Suprapubic skin (tissue), 4 donors: ENCODE data around the gene DIP2C. TPM values are rescaled to one million over a fixed set of nuclear protein-coding genes. Genes with fewer than 3 reads are reported as not detected.

Source experiments
- DNase-seq, 2 donors: peaks; one replicate each; pipeline ENCODE4 v3.0.0-alpha.2; 2019; ENCODE audit warnings: low spot score in 2 of 2
- H3K27ac ChIP-seq: fragments of 200-600 bp; sonication (generic); one replicate; pipeline ENCODE4 v1.5.1; 2019
- H3K27me3 ChIP-seq: fragments of 200-600 bp; sonication (generic); one replicate; pipeline ENCODE4 v1.5.1; 2019
- H3K36me3 ChIP-seq: fragments of 200-600 bp; sonication (generic); one replicate; pipeline ENCODE4 v1.5.1; 2019
- H3K4me1 ChIP-seq: fragments of 200-600 bp; sonication (generic); one replicate; pipeline ENCODE4 v1.5.1; 2019
- H3K4me3 ChIP-seq: fragments of 200-600 bp; sonication (generic); one replicate; pipeline ENCODE4 v1.5.1; 2019; ENCODE audit warnings: mild to moderate bottlenecking
- H3K9me3 ChIP-seq: fragments of 200-600 bp; sonication (generic); one replicate; pipeline ENCODE4 v1.5.1; 2019
- CTCF ChIP-seq, 2 donors: fragments of 200-600 bp in 1 of 2; fragments of 450-650 bp in 1 of 2; sonication (generic) in 1 of 2; IDR thresholded peaks; one replicate each; pipeline ENCODE4 v1.5.1; 2016 to 2019; ENCODE audit warnings: antibody characterized with exemption in 2 of 2, mild to moderate bottlenecking in 1 of 2, moderate library complexity in 1 of 2
- EP300 ChIP-seq: sonication (generic); formaldehyde crosslinking; IDR thresholded peaks from one replicate; pipeline ENCODE4 v1.6.1; 2017; ENCODE audit warnings: antibody characterized with exemption
- POLR2A ChIP-seq, 2 donors: fragments of 450-650 bp; IDR thresholded peaks; one replicate each; pipeline ENCODE4 v1.6.1; 2017; ENCODE audit warnings: antibody characterized with exemption in 2 of 2, mild to moderate bottlenecking in 2 of 2, moderate library complexity in 2 of 2
- POLR2AphosphoS5 ChIP-seq, 3 donors: sonication (generic); formaldehyde crosslinking; IDR thresholded peaks; one replicate each; pipeline ENCODE4 v1.6.1; 2017; ENCODE audit warnings: antibody characterized with exemption in 3 of 3
- WGBS: methylation state at CpG from one replicate; pipeline ENCODE4 v1.1.5; 2018; 5-methylcytosine and 5-hydroxymethylcytosine counted together
- total RNA-seq, 4 donors: library from RNA; depleted of rRNA; stranded (reverse); fragments of >200 nt; gene quantifications; one replicate each; pipeline ENCODE4 v1.1.0, GENCODE V29; 2016

Gene DIP2C
- total RNA-seq, 4 donors from 2014 or later = 6.7 to 23.3 (median 14.7) TPM

DNA sequence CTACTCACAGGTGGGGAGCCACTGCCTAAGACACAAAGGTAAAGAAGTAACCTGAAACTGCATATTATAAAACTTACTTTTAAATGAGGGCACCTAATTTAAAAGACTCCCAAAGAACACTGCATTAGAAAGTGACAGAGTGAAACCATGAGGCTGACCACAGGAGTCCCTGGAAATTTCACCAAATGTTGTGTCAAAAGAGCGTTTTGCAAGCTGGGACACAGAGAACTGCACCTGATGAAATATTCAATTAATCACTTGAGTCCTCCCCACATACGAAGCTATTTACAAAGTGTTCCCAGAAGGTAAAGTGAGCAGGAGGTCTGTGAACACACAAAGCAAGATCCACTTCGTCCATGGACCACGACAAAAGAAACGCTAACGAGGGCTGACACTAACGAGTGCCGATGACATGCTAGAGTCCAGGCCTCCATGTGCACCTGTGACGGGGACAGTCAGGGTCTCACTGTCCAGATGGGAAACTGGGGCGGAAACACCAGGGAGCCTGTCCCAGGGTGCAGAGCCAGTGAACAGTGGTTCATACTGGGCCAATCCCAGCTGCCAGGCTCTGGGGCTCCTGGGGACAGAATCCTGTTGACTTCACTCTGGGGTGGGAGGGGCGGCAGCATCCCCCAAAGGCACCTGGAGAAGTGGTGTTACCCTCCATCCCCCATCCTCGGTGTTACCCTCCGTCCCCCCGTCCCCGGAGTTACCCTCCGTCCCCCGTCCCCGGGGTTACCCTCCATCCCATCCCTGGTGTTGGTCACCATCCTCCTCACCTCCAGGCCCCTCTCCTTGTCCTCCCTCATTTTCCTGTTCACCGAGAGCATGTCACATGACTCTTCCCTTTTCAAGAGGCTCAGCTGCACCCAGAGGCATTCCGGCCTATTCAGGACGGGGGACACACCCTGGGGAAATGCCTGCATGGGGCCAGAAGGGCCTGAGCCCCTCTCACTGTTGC, 63.4 kb downstream of the DIP2C start:
- no peaks in the 10 kb centered on the region for H3K9me3 ChIP-seq
- TF ChIP-seq POLR2A (IDR thresholded peaks at IDR 0.05) (no peak), EP300 (no peak), CTCF (IDR thresholded peaks at IDR 0.05) (no peak), POLR2AphosphoS5 (IDR thresholded peaks at IDR 0.05) (no peak)
- no peaks in the 10 kb centered on the region for H3K27me3 ChIP-seq
- DNase-seq = no peak
- no peaks in the 10 kb centered on the region for H3K36me3 ChIP-seq
- no peak overlapping the region for H3K4me3 ChIP-seq
- peak overlapping the region; percentile 73 for H3K27ac ChIP-seq
- peaks cover 28% of the 10 kb centered on the region for H3K4me1 ChIP-seq
- 90% methylated on average over 21 of the region's 21 CpGs for WGBS

DNA sequence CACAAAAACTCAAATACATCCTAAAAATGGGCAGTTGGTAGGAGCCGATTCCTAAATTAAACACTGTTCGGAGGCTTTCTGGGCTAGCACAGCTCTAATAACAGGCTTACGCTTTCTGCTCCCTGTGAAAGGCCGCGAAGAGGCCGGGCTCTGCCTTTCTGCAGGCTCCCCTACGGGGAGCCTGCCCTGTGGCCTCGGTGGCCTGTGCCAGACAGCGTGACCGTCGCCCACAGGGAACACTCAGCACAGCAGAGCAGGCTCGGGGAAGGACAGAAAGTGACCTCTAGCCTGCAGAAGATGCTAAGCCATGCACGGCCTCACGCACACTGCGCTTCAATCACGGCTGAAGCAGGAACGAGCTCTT, 64.2 kb downstream of the DIP2C start:
- Histone ChIP-seq H3K27ac (peak overlapping the region; percentile 73), H3K27me3 (no peaks in the 10 kb centered on the region), H3K4me3 (peak overlapping the region; percentile 20), H3K36me3 (no peaks in the 10 kb centered on the region), H3K4me1 (peaks cover 28% of the 10 kb centered on the region), H3K9me3 (no peaks in the 10 kb centered on the region)
- no peak for DNase-seq
- 67% methylated on average over 17 of the region's 17 CpGs for WGBS
- TF ChIP-seq CTCF (IDR thresholded peaks at IDR 0.05) (no peak), POLR2A (IDR thresholded peaks at IDR 0.05) (no peak), EP300 (no peak), POLR2AphosphoS5 (IDR thresholded peaks at IDR 0.05) (no peak)

DNA sequence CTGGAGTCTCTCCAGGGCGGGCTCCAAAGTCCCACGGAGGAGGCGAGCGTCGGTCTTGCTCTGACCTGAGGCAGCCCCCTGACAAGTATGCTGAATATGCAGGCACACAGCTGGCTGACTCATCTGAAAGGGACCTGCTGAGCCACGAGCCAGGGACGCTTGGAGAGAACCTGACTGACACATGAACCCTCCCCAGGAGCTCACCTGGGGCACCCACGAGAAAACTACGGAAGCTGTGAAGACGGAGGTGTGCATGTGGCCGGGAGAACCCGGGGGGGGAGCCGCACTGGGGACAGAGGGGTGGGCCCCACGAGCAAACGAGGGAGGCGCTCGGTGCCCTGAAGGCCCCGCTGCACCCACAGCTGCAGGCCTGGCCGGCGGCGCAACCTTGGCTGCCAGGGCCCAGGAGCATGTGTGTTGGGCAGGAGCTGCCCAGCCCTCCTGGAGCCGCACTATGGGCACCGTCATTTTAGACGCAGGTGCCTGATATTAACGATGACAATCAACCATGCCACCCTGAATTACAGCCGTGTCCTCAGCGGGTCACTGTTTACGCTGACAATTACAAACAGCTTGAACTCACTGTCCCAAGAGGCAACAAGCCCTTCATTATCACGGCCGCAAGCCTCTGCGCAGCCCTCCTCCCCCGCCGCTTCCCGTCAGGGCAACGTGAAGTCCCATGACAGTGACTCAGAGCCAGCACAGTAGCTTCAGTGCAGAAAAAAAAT, 64.7 kb downstream of the DIP2C start:
- Histone ChIP-seq H3K27me3 (no peaks in the 10 kb centered on the region), H3K36me3 (no peaks in the 10 kb centered on the region), H3K9me3 (no peaks in the 10 kb centered on the region), H3K4me1 (peaks cover 28% of the 10 kb centered on the region), H3K4me3 (peak overlapping the region; percentile 20), H3K27ac (peak overlapping the region; percentile 73)
- peak in 1 of 2 donors; percentile 85 for DNase-seq
- TF ChIP-seq POLR2AphosphoS5 (IDR thresholded peaks at IDR 0.05) = peak in 1 of 3 donors; percentile 29
- no peak for TF ChIP-seq POLR2A (IDR thresholded peaks at IDR 0.05)
- TF ChIP-seq CTCF (IDR thresholded peaks at IDR 0.05) = no peak
- 57% methylated on average over 26 of the region's 35 CpGs for WGBS

GRCh38 chr10:624312-624604, 65.2 kb downstream of the DIP2C start:
- TF ChIP-seq EP300 (no peak), POLR2AphosphoS5 (IDR thresholded peaks at IDR 0.05) (no peak), POLR2A (IDR thresholded peaks at IDR 0.05) (no peak), CTCF (IDR thresholded peaks at IDR 0.05) (no peak)
- 20% methylated on average over 1 of the region's 8 CpGs for WGBS
- Histone ChIP-seq H3K27ac (peak overlapping the region; percentile 73), H3K27me3 (no peaks in the 10 kb centered on the region), H3K36me3 (no peaks in the 10 kb centered on the region), H3K4me1 (peaks cover 28% of the 10 kb centered on the region), H3K4me3 (no peak overlapping the region), H3K9me3 (no peaks in the 10 kb centered on the region)
- DNase-seq = no peak
